Nasal cavity respiratory epithelium epithelial cell of viscerocranial mucosa (primary cell): Measurements from ENCODE around the gene GLI2. TPM values are rescaled to one million over a fixed set of nuclear protein-coding genes. Genes with fewer than 3 reads are reported as not detected.

Source experiments
- total RNA-seq: library from RNA; depleted of rRNA; stranded (reverse); fragments of >200 nt; gene quantifications from 2 replicates; pipeline ENCODE4 v1.2.3, GENCODE V29; 2014

The GLI2 gene
- 0.07 TPM in 1 of 2 replicates, not detected in the other for total RNA-seq

DNA sequence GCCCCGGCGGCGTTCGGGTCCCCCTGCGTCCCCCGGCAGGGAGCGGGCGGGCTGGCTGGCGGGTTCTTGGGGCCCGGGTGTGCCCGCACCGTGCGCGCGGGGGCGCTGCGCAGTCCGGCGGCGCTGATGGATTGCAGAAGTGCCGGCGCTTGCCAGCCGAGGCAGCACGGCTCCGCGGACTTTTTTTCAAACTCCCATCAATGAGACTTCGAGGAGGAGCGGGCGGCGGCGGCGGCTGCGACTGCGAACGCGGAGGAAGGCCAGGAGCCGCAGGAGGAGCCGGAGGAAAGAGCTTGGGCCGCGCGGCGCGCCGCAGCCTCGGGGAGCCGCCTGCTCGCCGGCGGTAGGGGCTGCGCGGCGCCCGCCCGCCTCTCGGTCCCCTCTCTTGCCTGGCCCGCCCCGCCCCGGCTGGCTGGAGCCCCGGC, at the start of gene GLI2:
GLI2 (plus strand) TSS at position 123 of the 425 bp plus-strand sequence. CDS start 61,453 bp downstream, outside the sequence.

